ENCODE measurements around the gene GPR149. TPM values are rescaled to one million over a fixed set of nuclear protein-coding genes. Genes with fewer than 3 reads are reported as not detected.
"Not testable (repeated sequence)": the region's sequence is repeated elsewhere in the genome, so short reads cannot be mapped to it uniquely, and the experiment has no call there.

The GPR149 gene, protein sequence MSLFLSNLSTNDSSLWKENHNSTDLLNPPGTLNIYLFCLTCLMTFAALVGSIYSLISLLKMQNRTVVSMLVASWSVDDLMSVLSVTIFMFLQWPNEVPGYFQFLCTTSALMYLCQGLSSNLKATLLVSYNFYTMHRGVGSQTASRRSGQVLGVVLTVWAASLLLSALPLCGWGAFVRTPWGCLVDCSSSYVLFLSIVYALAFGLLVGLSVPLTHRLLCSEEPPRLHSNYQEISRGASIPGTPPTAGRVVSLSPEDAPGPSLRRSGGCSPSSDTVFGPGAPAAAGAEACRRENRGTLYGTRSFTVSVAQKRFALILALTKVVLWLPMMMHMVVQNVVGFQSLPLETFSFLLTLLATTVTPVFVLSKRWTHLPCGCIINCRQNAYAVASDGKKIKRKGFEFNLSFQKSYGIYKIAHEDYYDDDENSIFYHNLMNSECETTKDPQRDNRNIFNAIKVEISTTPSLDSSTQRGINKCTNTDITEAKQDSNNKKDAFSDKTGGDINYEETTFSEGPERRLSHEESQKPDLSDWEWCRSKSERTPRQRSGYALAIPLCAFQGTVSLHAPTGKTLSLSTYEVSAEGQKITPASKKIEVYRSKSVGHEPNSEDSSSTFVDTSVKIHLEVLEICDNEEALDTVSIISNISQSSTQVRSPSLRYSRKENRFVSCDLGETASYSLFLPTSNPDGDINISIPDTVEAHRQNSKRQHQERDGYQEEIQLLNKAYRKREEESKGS
- 0.62 and 3.2 TPM in 2 replicates for total RNA-seq (2014; rRNA removed; shearing (Covaris generic))

DNA sequence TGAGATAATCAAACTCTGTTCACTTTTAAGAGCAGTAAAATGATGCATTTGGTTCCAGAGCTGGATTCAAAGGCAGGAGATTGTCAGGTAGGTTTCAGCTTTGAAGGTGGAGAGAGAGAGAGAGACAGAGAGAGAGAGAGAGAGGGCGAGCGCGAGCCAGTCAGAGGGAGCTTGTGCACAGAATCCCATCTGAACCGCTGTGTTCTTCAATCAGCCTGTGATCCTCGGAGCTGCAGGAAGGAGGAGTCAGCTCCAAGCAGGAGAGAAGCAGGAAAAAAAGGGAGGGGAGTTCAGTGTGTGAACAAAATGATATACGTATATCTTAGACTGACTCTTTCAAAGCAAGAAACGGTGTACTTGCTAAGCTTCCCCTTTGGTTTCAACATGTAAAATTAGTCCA is at the start of gene GPR149:
Gene GPR149, minus strand, starts transcription at position 177 of the 400 bp plus-strand sequence. CDS start 575 bp downstream, outside the sequence.
- in situ Hi-C loops (cut with HindIII; ENCODE audit: low sequenced_read_pairs), result no loop called here
- no peak for DNase-seq (ENCODE audit: low spot score)

DNA sequence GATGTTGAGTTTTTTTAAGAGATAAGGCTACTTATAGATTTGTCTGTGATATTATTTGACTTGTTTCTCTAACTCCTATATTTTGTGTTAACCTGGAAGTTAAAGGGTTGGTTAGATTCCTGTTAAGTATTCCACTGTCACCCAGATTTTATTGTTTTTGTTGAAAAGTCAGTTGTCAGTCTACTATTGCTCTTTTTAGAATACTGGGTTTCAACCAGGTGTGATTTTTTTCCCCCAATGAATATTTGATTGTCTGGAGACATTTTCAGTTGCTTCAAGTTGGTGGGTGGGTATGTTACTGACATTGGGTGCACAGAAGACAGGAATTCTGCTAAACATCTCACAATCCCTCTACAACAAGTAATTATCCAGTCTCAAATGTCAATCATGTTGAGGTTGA is 43.8 kb upstream of the GPR149 start:
- in situ Hi-C loops (cut with HindIII; ENCODE audit: low sequenced_read_pairs), result no loop called here
- no peak for DNase-seq (ENCODE audit: low spot score)

GRCh38 chr3:154469585-154469984 is 39.6 kb upstream of the GPR149 start:
- DNase-seq (ENCODE audit: low spot score), result no peak
- in situ Hi-C loops (cut with HindIII; ENCODE audit: low sequenced_read_pairs), result no loop called here

- no peak for DNase-seq (ENCODE audit: low spot score)
- in situ Hi-C loops (cut with HindIII; ENCODE audit: low sequenced_read_pairs), result no loop called here
Observed at GRCh38 chr3:154464440-154465190, 34.6 kb upstream of the GPR149 start.

DNA sequence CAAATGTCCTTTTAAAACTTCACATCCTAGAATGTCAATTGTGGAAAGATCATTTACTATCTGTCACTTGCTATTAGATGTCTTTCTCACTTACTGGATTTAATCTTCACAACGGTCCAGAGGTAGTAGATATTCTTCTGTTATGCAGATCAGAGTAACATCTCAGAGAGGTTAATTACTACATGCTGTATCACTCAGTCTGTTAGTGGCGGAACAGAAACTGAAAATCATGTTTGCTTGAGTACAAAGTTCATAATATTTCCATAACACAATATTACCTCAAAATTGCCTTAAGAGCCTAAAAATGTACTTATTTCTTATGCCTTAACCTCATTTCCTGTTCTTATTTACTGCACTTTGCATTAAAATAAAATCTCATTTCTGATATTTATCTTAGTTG is 28.6 kb upstream of the GPR149 start:
- in situ Hi-C loops (cut with HindIII; ENCODE audit: low sequenced_read_pairs), result no loop called here

GRCh38 chr3:154439081-154439480 is 9.1 kb upstream of the GPR149 start:
- in situ Hi-C loops (cut with HindIII; ENCODE audit: low sequenced_read_pairs); DNase-seq (ENCODE audit: low spot score): not testable (repeated sequence)

More for the DNA sequence above, 28.6 kb upstream of the GPR149 start:
- no peak for DNase-seq (ENCODE audit: low spot score)

DNA sequence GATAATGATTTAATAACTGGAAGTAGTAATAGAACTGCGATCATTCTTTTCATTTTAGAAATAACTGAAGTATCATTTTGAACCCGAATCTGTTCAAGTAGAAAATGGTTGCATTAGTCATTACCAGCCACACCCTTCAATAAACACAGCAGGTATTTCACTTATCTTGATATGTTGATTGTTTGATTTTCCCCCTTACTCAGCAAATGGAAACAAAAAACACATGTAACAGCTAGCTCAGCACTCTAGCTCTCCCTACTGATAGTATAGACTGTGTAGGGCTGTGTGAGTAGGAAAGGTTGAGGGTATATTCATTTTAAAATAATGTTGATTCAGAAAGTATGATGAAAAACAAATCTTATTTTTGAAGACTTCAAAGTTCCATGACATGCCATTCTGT is 1.1 kb upstream of the GPR149 start:
- in situ Hi-C loops (cut with HindIII; ENCODE audit: low sequenced_read_pairs), result no loop called here
- no peak for DNase-seq (ENCODE audit: low spot score)

- DNase-seq (ENCODE audit: low spot score), result no peak
- in situ Hi-C loops (cut with HindIII; ENCODE audit: low sequenced_read_pairs), result no loop called here
Observed at GRCh38 chr3:154428286-154429206, 1.4 kb downstream of the GPR149 start.

DNA sequence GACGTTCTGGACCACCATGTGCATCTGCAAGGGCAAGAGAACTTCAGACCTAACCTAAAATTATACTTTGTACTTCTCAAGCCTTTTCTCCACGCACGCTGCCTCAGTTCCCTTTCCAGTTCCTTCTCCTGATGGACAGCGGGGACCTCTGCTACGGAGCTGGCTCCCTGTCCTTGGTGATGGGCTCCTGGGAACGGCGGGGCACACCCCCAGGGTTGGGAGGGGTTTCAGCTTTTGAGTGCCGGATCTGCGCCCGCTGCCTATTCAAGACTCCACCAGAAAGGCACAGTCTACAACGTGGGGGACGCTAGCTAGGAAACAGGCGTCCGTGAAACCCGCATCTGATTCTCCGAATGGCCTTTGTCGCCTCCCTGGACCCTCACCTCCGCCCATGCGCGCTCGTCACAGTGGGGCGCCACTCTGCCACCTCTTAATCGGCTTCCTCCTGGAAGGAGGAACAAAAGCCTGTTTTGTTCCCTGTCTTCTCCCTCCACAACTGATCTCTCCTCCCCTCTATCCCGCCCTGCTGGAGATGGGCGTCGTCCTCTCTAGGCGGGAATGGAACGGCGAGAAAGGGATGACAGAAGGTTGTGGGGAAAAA is 2.2 kb downstream of the GPR149 start:
- in situ Hi-C loops (cut with HindIII; ENCODE audit: low sequenced_read_pairs), result no loop called here
- DNase-seq (ENCODE audit: low spot score), result no peak

GRCh38 chr3:154422694-154423093 is 7.3 kb downstream of the GPR149 start:
- in situ Hi-C loops (cut with HindIII; ENCODE audit: low sequenced_read_pairs), result no loop called here
- DNase-seq (ENCODE audit: low spot score), result no peak

- no peak for DNase-seq (ENCODE audit: low spot score)
- in situ Hi-C loops (cut with HindIII; ENCODE audit: low sequenced_read_pairs), result no loop called here
Observed at GRCh38 chr3:154421083-154421482, 8.9 kb downstream of the GPR149 start.

DNA sequence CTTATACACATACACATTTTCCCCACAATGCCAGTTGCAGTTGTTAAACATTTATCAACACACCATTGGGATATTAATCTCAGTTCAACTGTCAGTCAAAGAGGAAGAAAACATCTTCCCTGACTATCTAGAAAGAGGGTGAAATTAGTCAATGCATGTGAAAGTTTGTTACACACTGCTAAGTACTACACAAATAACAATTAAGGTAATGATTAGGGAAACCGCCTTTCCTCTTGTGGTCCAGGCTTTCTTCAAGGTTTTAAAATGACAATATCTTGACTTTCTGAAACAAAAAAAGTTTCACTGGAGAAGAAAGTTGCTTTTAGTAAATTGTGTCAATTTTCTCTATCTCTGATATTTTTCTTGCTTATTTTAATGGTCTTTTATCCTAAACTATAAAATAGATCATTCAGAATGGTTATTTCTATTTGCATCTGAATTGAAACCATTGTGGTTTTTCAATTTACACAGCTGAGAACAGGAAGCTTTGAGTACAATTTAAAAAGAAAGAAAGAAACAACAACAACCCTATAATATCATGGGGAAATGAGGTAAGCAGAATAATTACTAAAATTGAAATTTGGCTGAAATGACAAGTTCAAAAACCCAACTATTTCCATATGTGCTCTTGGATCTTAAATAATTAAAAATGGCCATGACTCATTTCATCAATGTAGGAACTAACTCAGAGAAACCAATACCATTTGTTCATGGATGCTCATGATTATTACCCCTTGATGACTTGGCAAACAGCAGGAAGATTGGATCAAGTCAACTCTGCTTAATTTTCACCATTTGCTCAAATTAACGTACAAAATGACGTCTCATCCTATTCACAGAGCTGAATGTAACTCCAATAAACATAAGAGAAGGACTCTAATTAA is 31.7 kb downstream of the GPR149 start:
- in situ Hi-C loops (cut with HindIII; ENCODE audit: low sequenced_read_pairs), result no loop called here
- DNase-seq (ENCODE audit: low spot score), result no peak

DNA sequence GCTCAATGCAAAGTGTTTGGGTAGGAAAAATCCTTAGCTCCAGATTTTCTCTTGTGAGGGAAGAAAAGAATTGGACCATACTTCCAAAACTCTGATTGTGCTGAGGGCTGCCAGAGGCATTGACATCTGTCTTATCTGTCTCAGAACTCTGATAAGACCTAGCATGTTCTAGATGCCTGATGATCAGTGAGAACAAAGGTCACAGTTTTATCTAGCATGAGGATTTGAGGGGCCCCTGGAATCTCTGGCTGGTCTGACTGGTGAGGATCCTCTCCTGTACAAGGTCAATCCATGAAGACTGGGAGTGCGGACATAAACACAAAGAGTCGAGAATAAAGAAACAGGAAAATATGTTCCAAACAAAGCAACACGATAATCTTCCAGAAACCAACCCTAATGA is 40.1 kb downstream of the GPR149 start:
- in situ Hi-C loops (cut with HindIII; ENCODE audit: low sequenced_read_pairs), result no loop called here
- no peak for DNase-seq (ENCODE audit: low spot score)

DNA sequence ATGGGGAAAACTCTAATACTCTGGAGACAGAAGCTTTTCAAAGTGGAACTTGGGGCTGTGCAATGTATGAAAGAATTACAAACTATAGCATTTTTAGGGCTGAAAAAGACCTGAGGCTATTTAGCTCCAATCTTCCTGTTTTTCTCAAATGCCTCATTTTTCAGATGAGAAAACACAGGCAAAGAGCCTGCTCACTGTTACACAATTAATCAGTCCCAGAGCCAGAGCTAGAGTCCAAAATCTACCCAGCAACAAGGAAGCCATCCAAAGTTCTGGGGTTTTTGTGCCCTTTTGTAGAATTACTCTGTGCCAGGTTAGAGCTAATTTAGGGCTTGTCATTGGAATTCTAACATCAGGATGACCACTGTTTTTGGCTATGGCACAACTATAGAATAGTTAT is 45.5 kb downstream of the GPR149 start:
- DNase-seq (ENCODE audit: low spot score), result no peak
- in situ Hi-C loops (cut with HindIII; ENCODE audit: low sequenced_read_pairs), result no loop called here

DNA sequence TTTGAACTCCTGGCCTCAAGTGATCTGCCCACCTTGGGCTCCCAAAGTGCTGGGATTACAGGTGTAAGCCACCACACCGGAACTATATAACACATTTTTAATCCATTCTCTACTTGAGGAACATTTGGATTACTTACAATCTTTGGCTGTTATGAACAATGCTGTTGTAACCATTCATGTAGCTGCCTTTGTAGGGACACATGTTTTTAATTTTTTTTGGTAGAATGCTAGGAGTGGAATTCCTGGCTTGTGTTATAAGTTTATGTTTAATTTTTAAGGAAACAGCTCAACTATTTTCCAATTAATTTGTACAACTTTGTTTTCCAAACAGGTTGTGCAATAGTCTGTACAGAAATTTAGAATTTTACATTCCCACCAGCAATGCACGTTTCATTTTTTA is 51.7 kb downstream of the GPR149 start:
- no peak for DNase-seq (ENCODE audit: low spot score)
- in situ Hi-C loops (cut with HindIII; ENCODE audit: low sequenced_read_pairs), result no loop called here

GRCh38 chr3:154367221-154367620 is 62.8 kb downstream of the GPR149 start:
- DNase-seq (ENCODE audit: low spot score), result no peak
- in situ Hi-C loops (cut with HindIII; ENCODE audit: low sequenced_read_pairs), result no loop called here

GRCh38 chr3:154364849-154365248 is 65.1 kb downstream of the GPR149 start:
- in situ Hi-C loops (cut with HindIII; ENCODE audit: low sequenced_read_pairs), result no loop called here
- DNase-seq (ENCODE audit: low spot score), result no peak

- DNase-seq (ENCODE audit: low spot score), result no peak
- in situ Hi-C loops (cut with HindIII; ENCODE audit: low sequenced_read_pairs), result no loop called here
Observed at GRCh38 chr3:154361099-154361498, 68.9 kb downstream of the GPR149 start.
